ENCODE data around the gene SLC22A15.

The SLC22A15 gene

DNA sequence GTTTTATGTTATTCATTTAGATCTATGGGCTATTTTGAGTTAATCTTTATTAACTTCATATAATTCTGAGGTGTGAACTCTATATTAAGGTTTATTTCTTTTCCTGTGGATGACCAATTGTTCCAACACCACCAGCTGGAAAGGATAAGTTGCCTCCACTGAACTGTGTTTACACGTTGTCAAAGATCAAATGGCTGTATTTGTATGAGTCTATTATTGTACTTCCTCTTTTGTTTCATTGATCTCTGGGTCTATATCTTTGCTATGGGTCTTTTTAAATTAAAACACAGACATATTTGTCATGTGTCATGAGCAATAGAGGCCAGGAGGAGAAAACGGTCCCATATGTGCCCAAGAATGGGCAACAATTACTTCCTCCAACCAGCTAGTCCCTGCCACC, 129.7 kb downstream of the SLC22A15 start:
- in situ Hi-C loops (cut with HindIII; ENCODE audit: low pct_unique_long_range_greater_than_20kb, low sequenced_read_pairs), result no loop called here

DNA sequence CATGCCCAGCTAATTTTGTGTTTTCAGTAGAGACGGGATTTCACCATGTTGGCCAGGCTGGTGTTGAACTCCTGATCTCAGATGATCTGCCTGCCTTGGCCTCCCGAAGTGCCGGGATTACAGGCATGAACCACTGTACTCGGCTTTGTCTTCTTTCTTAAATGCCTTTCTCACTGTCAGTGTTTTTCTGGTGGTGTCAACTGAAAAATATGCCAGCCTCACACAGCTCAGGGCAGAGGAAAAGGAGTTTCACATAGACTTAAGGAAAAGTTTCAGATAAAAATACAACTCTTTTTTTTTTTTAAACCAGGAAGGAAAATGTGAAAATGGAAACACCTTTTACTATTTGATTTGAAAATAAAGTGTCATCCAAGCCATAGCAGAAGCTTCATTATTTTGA, 130.3 kb downstream of the SLC22A15 start:
- in situ Hi-C loops (cut with HindIII; ENCODE audit: low pct_unique_long_range_greater_than_20kb, low sequenced_read_pairs), result no loop called here
- no peak for TF ChIP-seq JUND (IDR thresholded peaks at IDR 0.05; ENCODE audit: low read depth)
- DNase-seq (ENCODE audit: low read depth in 1 of 2, low spot score in 1 of 2), result no peak

More for the DNA sequence above, 129.7 kb downstream of the SLC22A15 start:
- TF ChIP-seq JUND (IDR thresholded peaks at IDR 0.05; ENCODE audit: low read depth), result no peak
- DNase-seq (ENCODE audit: low read depth in 1 of 2, low spot score in 1 of 2), result no peak

DNA sequence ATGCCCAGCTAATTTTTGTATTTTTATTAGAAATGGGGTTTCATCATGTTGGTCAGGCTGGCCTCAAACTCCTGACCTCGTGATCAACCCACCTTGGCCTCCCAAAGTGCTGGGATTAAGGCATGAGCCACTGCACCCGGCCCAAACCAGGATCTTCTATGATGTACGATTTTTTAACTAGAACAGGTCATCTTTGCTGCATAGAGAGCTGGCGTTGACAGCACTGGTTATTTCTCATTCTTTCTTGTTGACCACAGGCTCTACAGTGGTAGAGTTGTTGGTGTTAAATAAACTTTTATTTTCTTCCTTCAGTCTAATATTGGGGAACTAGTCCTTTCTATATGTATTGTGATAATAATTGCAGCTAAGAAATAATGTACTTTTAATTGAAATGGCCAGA, 131.1 kb downstream of the SLC22A15 start:
- DNase-seq (ENCODE audit: low read depth in 1 of 2, low spot score in 1 of 2), result no peak
- in situ Hi-C loops (cut with HindIII; ENCODE audit: low pct_unique_long_range_greater_than_20kb, low sequenced_read_pairs), result no loop called here
- TF ChIP-seq JUND (IDR thresholded peaks at IDR 0.05; ENCODE audit: low read depth), result no peak

DNA sequence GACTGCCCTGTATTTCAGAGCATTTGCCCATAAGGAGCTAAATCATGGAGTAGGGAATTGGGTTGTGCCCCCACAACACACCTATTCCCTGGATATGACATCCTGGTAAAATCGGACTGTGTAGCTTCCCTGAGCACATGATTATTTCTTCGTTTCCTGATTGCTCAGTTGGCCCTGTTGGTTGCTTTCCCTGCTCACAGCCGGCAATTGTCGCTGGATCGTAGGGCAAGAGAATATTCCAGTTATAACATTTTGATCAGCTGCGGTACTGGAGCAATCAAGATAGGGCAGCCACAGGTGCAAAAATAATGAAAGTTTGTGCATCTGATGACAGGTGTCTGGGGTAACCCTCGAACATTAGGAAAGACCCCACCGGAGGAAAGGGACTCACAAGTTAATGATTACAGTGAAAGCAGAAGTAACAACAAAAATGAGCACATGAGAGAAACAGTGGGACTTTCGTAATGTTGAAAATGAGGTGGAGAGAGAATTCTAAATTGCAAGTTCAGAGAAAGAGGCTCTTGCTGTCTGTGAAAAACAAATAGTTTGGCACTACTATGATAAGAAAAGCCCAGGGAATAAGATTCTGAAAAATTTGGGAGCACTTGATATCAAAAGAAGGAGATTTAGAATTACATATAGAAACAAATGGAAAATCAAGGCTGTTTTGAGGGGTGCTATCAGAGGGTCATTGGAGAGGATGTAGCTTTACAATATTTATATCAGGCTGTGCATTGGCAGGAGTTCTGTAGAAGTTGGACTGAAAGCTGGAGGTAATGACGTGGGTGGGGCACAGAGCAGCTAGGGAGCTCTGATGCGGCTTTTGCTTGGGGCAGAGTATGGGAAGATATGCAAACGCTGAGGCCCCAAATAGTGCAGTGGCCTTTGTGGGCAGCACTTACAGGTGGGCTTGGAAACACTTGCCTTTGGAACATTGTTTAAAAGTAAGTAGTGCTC, 134.5 kb downstream of the SLC22A15 start, which contains the start of gene MAB21L3:
TSS of gene MAB21L3 (plus strand) at position 833 of the 957 bp plus-strand sequence. CDS start 1,217 bp downstream, outside the sequence.
- TF ChIP-seq JUND (IDR thresholded peaks at IDR 0.05; ENCODE audit: low read depth), result no peak
- no peak for DNase-seq (ENCODE audit: low read depth in 1 of 2, low spot score in 1 of 2)
- in situ Hi-C loops (cut with HindIII; ENCODE audit: low pct_unique_long_range_greater_than_20kb, low sequenced_read_pairs), result no loop called here

DNA sequence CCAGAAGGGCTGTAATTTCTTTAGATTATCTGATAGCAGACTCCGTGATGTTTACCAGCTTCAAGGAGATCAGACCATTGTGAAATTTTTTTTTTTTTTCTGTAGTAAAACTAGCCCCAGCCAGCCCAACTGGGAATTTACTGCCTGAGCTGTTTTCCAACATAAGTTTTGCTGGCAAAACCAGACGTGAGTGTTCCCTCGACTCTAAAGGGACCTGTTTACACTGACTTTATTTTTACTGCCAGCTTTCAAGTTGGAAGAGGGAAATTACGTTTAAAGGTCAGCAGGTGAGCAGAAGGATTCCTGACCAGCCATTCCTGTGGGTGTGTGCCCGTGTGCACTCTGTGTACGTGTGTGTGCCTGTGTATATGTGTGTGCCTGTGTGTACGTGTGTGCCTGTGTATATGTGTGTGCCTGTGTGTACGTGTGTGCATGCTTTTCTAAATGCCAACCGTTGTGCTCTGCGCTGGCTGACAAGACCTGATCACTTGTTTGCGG, 135.3 kb downstream of the SLC22A15 start:
- TF ChIP-seq JUND (IDR thresholded peaks at IDR 0.05; ENCODE audit: low read depth), result no peak
- in situ Hi-C loops (cut with HindIII; ENCODE audit: low pct_unique_long_range_greater_than_20kb, low sequenced_read_pairs), result no loop called here
- DNase-seq (ENCODE audit: low read depth in 1 of 2, low spot score in 1 of 2), result no peak

DNA sequence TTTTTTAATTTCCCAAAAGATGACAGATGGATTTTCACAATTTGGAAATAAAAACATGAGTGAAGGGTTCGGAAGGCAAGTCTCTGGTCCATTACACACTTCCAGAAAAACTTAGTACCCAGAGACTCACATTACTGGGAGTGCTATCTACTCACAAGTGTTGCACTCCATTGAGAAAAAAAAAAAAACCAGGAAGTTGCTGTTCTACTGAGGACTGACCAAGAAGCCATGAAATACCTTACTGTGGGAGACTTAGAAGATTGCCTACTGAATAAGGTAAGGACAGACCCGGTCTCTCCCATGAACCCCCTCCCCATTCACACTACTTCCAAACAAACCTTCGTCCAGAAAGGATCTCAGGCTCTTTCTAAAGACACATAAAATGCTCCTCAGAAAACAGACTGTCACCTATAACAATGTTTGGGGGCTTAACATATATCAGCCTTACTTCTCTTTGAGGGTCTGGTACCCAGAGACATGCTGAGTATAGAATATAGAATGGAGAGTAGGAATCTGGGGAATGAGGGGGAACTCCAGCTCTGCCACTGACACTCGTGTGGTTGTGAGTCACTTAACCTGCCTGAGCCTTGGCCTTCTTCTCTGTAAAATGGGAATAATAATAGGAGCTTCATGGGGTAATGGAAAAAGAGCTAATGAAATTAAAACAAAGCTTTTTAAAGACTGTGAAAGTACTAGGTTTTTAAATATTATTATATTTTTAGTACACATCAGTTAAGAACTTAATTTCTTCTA, 136.3 kb downstream of the SLC22A15 start:
- in situ Hi-C loops (cut with HindIII; ENCODE audit: low pct_unique_long_range_greater_than_20kb, low sequenced_read_pairs), result no loop called here
- no peak for TF ChIP-seq JUND (IDR thresholded peaks at IDR 0.05; ENCODE audit: low read depth)
- DNase-seq (ENCODE audit: low read depth in 1 of 2, low spot score in 1 of 2), result no peak

DNA sequence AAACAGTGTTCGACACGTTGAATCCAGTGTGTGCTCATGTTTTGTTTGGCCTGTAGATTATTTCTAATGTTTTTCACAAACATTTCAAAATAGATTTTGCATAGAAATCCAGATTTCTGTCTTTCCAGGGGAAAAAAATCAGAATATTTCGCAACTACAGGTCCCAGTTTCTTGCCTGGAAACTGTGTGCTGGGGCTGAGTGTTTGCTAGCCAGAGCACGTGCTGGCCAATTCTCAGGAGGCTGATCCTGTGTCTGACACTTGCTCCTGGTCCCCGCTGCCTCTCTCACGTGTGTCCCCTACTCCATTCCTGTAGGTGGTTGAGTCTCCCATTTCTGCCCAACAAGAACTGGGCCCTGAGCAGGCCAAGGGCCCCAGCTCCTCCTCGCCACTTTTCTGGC, 137.3 kb downstream of the SLC22A15 start:
- TF ChIP-seq JUND (IDR thresholded peaks at IDR 0.05; ENCODE audit: low read depth), result no peak
- in situ Hi-C loops (cut with HindIII; ENCODE audit: low pct_unique_long_range_greater_than_20kb, low sequenced_read_pairs), result no loop called here
- no peak for DNase-seq (ENCODE audit: low read depth in 1 of 2, low spot score in 1 of 2)

DNA sequence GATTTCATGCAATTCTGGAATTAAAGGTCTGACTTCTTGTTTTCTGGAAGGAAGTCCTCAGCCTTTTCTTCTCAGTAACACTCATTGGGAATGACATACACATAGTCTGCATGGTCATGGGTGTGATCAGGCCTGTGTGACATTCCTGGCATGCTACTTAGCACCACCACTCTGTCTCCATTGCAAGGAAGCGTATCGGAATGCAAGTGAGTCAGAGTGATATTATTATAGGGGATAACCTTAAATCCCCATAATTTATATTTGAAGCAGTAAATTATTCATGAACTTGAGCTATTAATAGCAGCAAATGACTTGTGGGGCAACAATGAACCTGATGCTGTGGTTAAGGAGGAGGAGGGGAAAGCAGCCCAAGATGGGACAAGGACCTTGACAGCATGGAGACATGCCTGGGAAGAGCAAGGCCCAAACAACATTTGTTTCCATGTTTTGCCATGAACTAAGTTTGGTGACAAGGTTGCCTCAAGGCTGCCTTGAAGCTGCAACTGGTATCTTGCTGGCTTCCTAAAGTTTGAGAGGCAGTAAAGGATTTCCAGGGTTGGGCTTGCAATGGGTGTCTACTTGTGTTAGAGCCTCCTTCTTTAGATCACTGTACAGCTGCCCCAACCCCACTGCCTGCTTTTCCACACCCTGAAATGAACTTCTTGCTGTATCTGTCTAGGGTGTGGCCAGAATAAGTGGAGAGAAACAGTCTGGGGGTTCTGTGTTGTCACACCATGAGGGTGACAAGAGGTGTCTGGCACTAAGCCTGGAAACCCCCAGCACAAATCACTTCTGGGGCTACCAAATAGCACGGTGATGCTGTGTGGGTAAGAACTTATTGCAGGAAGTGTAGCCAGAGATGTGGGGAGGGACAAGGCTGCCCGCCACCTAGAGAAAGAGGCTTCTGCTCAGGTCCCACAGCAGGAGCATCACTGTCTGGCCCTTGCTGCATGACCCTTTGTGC, 139.4 kb downstream of the SLC22A15 start:
- no peak for TF ChIP-seq JUND (IDR thresholded peaks at IDR 0.05; ENCODE audit: low read depth)
- DNase-seq (ENCODE audit: low read depth in 1 of 2, low spot score in 1 of 2), result no peak
- in situ Hi-C loops (cut with HindIII; ENCODE audit: low pct_unique_long_range_greater_than_20kb, low sequenced_read_pairs), result no loop called here

DNA sequence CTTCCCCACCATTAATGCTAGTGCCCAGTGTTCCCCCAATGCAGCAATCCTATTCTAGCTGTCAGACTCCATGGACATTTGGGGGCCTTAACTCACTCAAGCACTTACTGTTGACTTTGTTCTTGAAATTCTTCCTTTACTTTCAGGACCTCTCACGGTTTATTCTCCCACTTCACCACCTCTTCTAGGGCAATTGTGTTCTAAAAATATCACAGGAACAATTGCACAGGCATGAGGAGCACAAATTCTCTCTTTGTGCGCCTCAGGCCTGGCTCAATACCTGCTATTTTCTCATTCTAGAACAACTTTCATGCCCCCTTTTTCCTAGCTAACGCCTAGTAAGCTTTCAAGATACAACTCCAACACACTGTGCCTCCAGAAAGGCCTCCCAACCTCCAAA, 142.2 kb downstream of the SLC22A15 start:
- in situ Hi-C loops (cut with HindIII; ENCODE audit: low pct_unique_long_range_greater_than_20kb, low sequenced_read_pairs), result no loop called here
- no peak for DNase-seq (ENCODE audit: low read depth in 1 of 2, low spot score in 1 of 2)
- no peak for TF ChIP-seq JUND (IDR thresholded peaks at IDR 0.05; ENCODE audit: low read depth)

Data from T47D (cell line).